OCI-LY1 (cell line): ENCODE data around the gene SLC17A7.
"Not testable (repeated sequence)": the region's sequence is repeated elsewhere in the genome, so short reads cannot be mapped to it uniquely, and the experiment has no call there.

ENCODE experiments used
- CTCF ChIP-seq: fragments of 200-600 bp; sonication (generic), shearing (Covaris generic); IDR thresholded peaks from 2 replicates; pipeline ENCODE4 v1.5.1; 2017; ENCODE audit warnings: mild to moderate bottlenecking, antibody characterized with exemption, low read length, moderate library complexity, mixed read lengths
- EZH2 ChIP-seq: fragments of 200-600 bp; sonication (generic), shearing (Covaris generic); IDR thresholded peaks from 2 replicates; pipeline ENCODE4 v1.8.0; 2017; ENCODE audit warnings: borderline replicate concordance, mixed run types, mild to moderate bottlenecking, antibody characterized with exemption, low read length, moderate library complexity, mixed read lengths

DNA sequence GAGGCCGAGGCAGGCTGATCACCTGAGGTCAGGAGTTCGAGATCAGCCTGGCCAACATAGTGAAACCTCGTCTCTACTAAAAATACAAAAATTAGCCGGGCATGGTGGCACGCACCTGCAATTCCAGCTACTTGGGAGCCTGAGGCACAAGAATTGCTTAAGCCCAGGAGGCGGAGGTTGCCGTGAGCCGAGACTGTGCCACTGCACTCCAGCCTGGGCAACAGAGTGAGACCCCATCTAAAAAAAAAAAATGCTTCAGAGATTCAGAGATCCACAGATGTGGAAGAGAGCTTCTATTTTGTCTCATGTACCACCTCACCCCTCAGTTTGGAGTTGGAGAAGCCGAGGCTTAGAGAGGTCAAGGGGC is 32.2 kb upstream of the SLC17A7 start:
- not testable (repeated sequence) for TF ChIP-seq CTCF, EZH2
